Fibroblast of skin of abdomen (primary cell): ENCODE results near the gene CPNE4.

Experiments
- DNase-seq: peaks from one replicate; pipeline ENCODE4 v3.0.0-alpha.2; 2013

Gene CPNE4

GRCh38 chr3:131688370-131688769 is 346.4 kb downstream of the CPNE4 start:
- peak; percentile 80 for DNase-seq

- DNase-seq, result no peak
Observed at GRCh38 chr3:131669600-131669999, 365.2 kb downstream of the CPNE4 start.

- DNase-seq, result no peak
Observed at GRCh38 chr3:131658771-131659170, 376.0 kb downstream of the CPNE4 start.

GRCh38 chr3:131658115-131658514 is 376.7 kb downstream of the CPNE4 start:
- no peak for DNase-seq

- peak; percentile 10 for DNase-seq
Observed at GRCh38 chr3:131655070-131655690, 379.6 kb downstream of the CPNE4 start.

GRCh38 chr3:131645638-131646037 is 389.2 kb downstream of the CPNE4 start:
- no peak for DNase-seq

GRCh38 chr3:131636266-131636775 is 398.5 kb downstream of the CPNE4 start:
- DNase-seq, result no peak

- DNase-seq, result peak; percentile 29
Observed at GRCh38 chr3:131630807-131631206, 404.0 kb downstream of the CPNE4 start.

- peak; percentile 10 for DNase-seq
Observed at GRCh38 chr3:131630097-131630496, 404.7 kb downstream of the CPNE4 start.

- DNase-seq, result no peak
Observed at GRCh38 chr3:131623431-131623830, 411.4 kb downstream of the CPNE4 start.

GRCh38 chr3:131622726-131623125 is 412.1 kb downstream of the CPNE4 start:
- no peak for DNase-seq

GRCh38 chr3:131620977-131621376 is 413.8 kb downstream of the CPNE4 start:
- no peak for DNase-seq

GRCh38 chr3:131619821-131620220 is 415.0 kb downstream of the CPNE4 start:
- DNase-seq, result no peak

- no peak for DNase-seq
Observed at GRCh38 chr3:131616719-131617118, 418.1 kb downstream of the CPNE4 start.

GRCh38 chr3:131612745-131613144 is 422.1 kb downstream of the CPNE4 start:
- no peak for DNase-seq

GRCh38 chr3:131610174-131610573 is 424.6 kb downstream of the CPNE4 start:
- DNase-seq, result no peak

GRCh38 chr3:131608741-131609140 is 426.1 kb downstream of the CPNE4 start:
- DNase-seq, result peak; percentile 55

- DNase-seq, result no peak
Observed at GRCh38 chr3:131608296-131608695, 426.5 kb downstream of the CPNE4 start.

GRCh38 chr3:131605916-131606315 is 428.9 kb downstream of the CPNE4 start:
- DNase-seq, result no peak

GRCh38 chr3:131602011-131602779 is 432.6 kb downstream of the CPNE4 start:
- DNase-seq, result peak; percentile 17

GRCh38 chr3:131597816-131598215 is 437.0 kb downstream of the CPNE4 start:
- DNase-seq, result no peak

GRCh38 chr3:131596884-131597283 is 437.9 kb downstream of the CPNE4 start:
- DNase-seq, result no peak

GRCh38 chr3:131591394-131592014 is 443.3 kb downstream of the CPNE4 start:
- DNase-seq, result peak; percentile 74

GRCh38 chr3:131586277-131586676 is 448.5 kb downstream of the CPNE4 start:
- DNase-seq, result no peak
